GM18520 (cell line): ENCODE data around the gene ZNF184.

Source experiments
- ATAC-seq: cut with Tn5 transposase; IDR thresholded peaks from one replicate; pipeline ENCODE4 v1.9.1; 2021; ENCODE audit not compliant: unreplicated experiment

The ZNF184 gene

DNA sequence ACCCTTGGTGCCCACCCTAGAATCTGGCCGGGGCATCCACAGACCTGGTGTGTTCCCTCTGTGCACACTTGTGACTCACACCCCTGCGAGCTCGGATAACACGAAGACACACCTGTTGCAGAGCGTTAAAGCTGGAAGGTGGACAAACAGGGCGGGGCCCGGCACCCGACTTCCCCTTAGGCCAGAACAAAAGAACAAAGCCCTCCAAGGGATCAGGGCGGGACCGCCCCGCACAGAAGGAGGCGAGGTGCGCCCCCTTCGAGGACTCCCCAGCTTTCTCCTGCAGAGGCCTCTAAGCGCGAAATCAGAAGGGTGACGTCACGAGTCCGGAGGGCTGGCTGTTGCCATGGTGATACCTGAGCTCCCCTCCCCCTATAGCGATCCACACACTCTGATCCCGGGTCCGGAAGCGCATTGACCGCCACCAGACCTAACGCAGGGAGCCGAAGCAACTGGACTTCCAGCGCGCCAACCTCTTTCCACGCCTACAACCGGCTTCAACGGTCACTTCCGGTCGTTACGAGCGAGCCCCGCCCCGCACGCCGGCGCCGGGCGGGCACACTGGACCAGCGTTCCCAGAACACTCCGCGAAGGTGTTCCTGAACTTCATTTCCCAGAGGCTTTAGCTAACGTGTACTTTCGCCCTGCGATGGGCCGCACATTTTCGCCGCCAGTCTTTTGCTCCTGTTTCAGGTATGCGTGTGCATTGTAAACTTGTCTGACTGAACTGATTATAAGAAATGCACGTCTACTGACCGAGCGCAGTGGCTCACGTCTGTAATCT lies at the start of gene ZNF184:
Gene ZNF184, minus strand, starts transcription at position 489 of the 784 bp plus-strand sequence. CDS start 811 bp downstream, outside the sequence.
- ATAC-seq = peak; percentile 76

DNA sequence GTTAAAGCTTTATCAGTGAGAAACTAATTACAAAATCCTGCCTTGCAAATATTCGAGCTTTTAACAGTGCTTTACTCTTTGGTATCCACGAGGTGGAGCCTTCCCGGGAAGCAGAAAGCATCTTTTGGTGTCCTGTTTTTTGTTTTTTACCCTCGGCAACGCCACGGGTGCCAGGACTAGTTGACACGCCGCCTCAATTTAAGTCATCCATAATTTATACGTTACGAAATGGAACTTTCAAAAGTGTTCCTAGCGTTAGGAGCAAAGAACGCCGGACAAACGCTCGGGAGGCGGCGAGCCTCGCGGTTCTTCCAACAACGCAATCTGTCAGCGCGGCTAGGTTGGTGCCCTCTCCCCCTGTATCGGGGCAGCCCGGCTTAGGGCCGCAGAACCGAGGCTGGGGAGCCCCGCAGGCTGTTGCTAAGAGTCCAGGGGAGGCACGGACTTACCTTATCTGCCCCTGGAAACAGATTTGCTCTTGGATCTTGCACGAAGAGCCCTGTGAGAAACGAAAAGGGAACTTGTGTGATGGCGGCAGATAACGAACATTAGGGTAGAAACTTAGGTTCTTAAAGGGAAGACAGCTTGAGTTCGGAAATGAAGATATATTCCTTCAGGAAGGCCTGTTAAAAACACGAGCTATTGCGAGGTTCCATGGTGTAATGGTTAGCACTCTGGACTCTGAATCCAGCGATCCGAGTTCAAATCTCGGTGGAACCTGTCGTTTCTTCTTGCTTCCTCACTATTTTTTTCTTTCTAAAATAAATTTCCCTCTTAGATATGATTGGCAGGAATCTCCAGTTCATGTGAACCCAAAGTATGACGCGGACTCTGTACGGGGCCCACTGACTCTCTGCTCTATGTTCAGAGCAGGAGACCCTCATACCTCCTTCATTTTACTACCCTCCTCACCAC lies 46.2 kb upstream of the ZNF184 start:
- ATAC-seq = peak; percentile 60

DNA sequence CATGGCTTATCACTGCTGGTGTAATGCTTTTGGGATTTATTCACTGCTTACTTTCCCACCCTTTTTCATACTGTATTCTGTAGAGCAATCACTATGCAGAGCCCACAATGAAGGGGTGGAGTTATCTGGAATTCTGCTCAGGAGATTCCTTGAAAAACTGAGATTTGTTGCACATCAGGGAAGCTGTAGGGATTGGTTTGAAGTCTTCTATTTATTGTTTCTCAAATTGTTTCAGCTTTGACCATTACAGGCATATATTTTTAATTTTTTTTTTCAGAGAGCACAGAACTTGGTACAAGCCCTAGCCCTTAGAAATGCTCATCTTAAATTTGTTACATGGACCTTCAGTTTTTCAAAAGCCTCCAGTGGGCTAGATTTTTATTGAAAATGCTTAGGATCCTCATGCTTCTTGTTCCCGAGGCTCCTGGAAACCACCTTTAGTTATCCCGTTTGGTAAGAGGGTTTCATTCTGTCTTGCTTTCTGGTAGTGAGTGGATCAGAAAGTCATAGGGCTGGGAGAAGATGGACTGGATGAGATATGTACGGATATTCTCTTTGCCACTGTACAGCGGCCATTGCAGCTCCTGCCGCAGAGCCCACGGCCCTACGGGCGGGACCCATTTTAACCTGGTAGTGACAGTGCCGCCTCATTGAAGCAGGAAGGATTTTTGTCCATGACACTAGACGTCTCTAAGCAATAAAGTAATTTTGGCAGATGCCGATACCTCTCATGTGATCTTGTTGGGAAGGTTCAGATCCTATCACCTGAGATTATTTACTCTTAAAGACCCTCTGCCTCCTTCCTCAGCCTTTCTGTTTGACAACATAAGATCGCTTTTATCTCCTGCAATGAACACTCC lies 45.3 kb upstream of the ZNF184 start:
- ATAC-seq = no peak

- ATAC-seq = no peak
These were observed 44.3 kb upstream of the ZNF184 start for GRCh38 chr6:27517238-27517637.

- ATAC-seq = no peak
These were observed 42.1 kb upstream of the ZNF184 start for GRCh38 chr6:27514906-27515495.

- ATAC-seq = no peak
These were observed 39.6 kb upstream of the ZNF184 start for GRCh38 chr6:27512525-27512924.

GRCh38 chr6:27507041-27507956 lies 34.4 kb upstream of the ZNF184 start:
- ATAC-seq = no peak

- ATAC-seq = peak; percentile 39
These were observed 32.5 kb upstream of the ZNF184 start for GRCh38 chr6:27505209-27506027.

- no peak for ATAC-seq
These were observed 30.6 kb upstream of the ZNF184 start for GRCh38 chr6:27503436-27504030.

GRCh38 chr6:27502508-27503435 lies 29.9 kb upstream of the ZNF184 start:
- ATAC-seq = no peak

DNA sequence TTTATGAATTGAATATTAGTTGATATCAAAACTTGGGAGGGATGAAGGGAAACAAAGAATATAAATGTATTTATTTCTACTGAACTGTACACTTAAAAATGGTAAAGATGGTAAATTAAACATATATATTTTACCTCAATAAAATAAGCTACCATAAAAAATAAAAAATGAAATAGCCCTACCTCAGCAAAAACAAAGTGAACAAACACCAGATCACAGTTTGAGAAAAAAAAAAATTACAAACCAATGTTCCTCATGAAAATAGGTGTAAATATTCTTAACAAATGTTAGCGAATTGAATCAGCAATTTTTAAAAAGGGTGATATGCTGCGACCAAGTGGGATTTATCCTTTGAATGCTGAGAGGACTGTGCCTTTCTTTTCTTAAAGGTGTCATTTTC lies 28.3 kb upstream of the ZNF184 start:
- no peak for ATAC-seq

- no peak for ATAC-seq
These were observed 27.3 kb upstream of the ZNF184 start for GRCh38 chr6:27500177-27500576.

DNA sequence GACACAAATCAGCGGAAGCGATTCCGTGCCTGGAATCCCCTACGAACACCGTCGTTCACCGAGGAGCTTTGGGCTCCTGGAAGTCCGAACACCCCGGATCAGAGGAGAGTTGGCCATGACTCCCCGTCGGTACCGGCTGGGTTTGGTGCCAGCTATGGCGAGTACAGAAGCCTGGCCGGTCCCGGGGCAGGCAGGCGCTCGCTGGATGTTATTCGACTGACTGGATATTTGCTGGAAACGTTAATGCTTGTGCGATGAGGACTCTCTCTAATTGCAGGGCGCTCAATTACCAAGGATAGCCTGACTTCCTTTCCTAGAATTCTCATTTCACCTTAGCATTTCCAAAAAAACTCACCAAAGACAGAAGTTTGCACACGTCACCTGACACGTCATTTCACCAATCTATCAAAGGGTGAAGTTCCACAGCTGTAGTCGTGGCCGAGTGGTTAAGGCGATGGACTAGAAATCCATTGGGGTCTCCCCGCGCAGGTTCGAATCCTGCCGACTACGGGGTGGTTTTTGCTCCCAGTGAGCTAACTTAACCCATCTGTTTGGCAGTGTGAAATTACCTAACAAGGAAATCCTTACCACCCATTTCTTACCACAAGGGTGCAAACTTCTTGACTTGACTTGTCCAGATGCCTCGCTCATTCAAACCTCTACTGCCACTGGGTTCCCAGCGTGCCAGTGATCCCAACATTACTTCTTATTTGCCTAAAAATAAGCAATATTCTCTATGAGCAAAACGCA lies 22.7 kb upstream of the ZNF184 start:
- ATAC-seq = peak; percentile 50

- no peak for ATAC-seq
These were observed 22.1 kb upstream of the ZNF184 start for GRCh38 chr6:27494987-27495385.

DNA sequence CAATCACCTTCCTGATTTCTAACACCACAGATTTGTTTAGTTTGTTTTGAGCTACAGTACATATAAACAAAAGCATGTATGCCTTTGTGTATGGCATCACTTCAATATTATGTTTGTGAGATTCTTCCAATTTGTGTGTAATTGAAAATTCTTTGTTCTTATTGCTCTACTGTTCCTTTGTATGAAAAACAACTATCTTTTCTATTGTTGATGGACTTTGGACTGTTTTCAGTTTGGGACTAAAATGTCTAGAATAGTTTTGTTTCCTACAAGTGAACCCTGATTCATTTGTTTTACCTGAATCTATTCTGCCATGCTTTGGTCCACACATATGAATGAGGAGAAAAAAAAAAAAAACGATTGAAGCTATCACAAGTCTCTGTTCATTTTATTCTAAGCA lies 21.2 kb upstream of the ZNF184 start:
- ATAC-seq = no peak

DNA sequence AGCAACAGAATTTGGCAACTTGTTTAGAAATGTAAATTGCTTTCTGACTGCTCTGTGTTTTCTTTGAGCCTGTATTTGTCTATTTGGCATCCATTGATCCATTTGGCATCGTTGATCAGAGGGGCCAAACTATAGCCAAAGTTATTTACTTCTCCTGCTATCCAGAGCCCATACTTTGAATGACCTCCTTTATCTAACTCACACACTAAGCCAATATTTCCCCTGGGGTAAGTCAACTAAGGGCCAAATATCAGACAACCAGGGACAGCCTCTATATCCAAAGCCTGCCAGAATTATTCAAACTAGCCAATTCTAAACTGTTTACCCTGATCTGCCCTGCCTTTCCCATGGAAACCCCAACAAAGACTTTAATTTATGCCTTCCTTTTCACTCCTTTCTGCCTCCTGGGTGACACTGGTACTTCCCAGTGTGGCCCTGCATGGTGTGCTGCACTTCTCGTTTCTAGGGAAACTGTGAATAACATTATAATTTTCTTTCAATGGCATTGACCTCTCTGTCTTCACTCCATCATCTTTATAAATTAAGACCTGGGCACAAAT lies 19.8 kb upstream of the ZNF184 start:
- no peak for ATAC-seq
